Suprapubic skin (tissue), 4 donors: ENCODE results near the gene ZNF724. TPM values are rescaled to one million over a fixed set of nuclear protein-coding genes. Genes with fewer than 3 reads are reported as not detected.
"Not testable (repeated sequence)": the region's sequence is repeated elsewhere in the genome, so short reads cannot be mapped to it uniquely, and the experiment has no call there.

Experiments used
- DNase-seq, 2 donors: peaks; one replicate each; pipeline ENCODE4 v3.0.0-alpha.2; 2019; ENCODE audit warnings: low spot score in 2 of 2
- H3K27ac ChIP-seq: fragments of 200-600 bp; sonication (generic); one replicate; pipeline ENCODE4 v1.5.1; 2019
- H3K27me3 ChIP-seq: fragments of 200-600 bp; sonication (generic); one replicate; pipeline ENCODE4 v1.5.1; 2019
- H3K36me3 ChIP-seq: fragments of 200-600 bp; sonication (generic); one replicate; pipeline ENCODE4 v1.5.1; 2019
- H3K4me1 ChIP-seq: fragments of 200-600 bp; sonication (generic); one replicate; pipeline ENCODE4 v1.5.1; 2019
- H3K4me3 ChIP-seq: fragments of 200-600 bp; sonication (generic); one replicate; pipeline ENCODE4 v1.5.1; 2019; ENCODE audit warnings: mild to moderate bottlenecking
- H3K9me3 ChIP-seq: fragments of 200-600 bp; sonication (generic); one replicate; pipeline ENCODE4 v1.5.1; 2019
- EP300 ChIP-seq: sonication (generic); formaldehyde crosslinking; IDR thresholded peaks from one replicate; pipeline ENCODE4 v1.6.1; 2017; ENCODE audit warnings: antibody characterized with exemption
- POLR2A ChIP-seq, 2 donors: fragments of 450-650 bp; IDR thresholded peaks; one replicate each; pipeline ENCODE4 v1.6.1; 2017; ENCODE audit warnings: antibody characterized with exemption in 2 of 2, mild to moderate bottlenecking in 2 of 2, moderate library complexity in 2 of 2
- POLR2AphosphoS5 ChIP-seq, 3 donors: sonication (generic); formaldehyde crosslinking; IDR thresholded peaks; one replicate each; pipeline ENCODE4 v1.6.1; 2017; ENCODE audit warnings: antibody characterized with exemption in 3 of 3
- WGBS: methylation state at CpG from one replicate; pipeline ENCODE4 v1.1.5; 2018; 5-methylcytosine and 5-hydroxymethylcytosine counted together
- total RNA-seq, 4 donors: library from RNA; depleted of rRNA; stranded (reverse); fragments of >200 nt; gene quantifications; one replicate each; pipeline ENCODE4 v1.1.0, GENCODE V29; 2016
- TF ChIP-seq, protein P1 (sequence below), 2 donors: fragments of 200-600 bp in 1 of 2; fragments of 450-650 bp in 1 of 2; sonication (generic) in 1 of 2; IDR thresholded peaks; one replicate each; pipeline ENCODE4 v1.5.1; 2016 to 2019; ENCODE audit warnings: antibody characterized with exemption in 2 of 2, mild to moderate bottlenecking in 1 of 2, moderate library complexity in 1 of 2

Gene ZNF724
- total RNA-seq = 1 to 10 TPM; 2.3 to 3.9 (median 3.3) TPM

DNA sequence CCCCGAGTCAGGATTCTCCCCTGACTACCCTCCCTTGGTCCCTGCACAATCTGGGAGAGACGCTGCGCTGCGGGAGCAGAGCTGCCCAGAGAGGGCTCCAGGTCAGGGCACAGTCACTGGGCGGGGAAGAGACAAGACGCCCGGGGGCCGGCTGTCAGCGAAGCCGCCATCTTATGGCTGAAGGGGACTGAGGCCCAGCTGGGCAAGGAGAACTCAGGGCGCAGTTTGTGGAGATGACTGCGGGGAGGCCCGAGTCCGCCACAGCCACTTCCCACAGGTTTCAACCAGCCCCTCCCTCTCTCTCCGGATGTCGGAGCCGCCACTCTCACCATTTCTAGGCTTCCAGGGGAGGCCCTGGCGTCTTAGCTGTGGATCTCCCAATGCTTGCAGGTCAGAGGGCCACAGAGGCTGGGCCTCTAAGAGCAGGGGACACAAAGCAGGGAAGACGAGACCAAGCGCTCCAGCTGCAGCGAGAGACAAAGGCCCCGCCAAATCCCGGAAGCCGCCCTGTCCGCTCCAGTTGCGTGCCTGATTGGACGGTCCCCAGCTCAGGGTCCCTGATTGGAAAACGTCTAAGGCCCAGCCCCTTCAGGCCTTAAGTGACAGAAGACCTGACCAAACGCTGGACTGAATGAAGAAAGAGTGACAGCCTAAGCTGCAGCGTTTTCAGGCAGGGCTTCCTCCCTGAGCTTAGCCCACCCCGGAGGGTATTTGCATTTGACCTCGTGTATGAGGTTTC is at the start of gene ZNF724:
TSS of gene ZNF724 (minus strand) at position 484 of the 739 bp plus-strand sequence. CDS start at position 332, 152 bp downstream.
- TF ChIP-seq POLR2A (IDR thresholded peaks at IDR 0.05) = no peak
- TF ChIP-seq, protein P1, sequence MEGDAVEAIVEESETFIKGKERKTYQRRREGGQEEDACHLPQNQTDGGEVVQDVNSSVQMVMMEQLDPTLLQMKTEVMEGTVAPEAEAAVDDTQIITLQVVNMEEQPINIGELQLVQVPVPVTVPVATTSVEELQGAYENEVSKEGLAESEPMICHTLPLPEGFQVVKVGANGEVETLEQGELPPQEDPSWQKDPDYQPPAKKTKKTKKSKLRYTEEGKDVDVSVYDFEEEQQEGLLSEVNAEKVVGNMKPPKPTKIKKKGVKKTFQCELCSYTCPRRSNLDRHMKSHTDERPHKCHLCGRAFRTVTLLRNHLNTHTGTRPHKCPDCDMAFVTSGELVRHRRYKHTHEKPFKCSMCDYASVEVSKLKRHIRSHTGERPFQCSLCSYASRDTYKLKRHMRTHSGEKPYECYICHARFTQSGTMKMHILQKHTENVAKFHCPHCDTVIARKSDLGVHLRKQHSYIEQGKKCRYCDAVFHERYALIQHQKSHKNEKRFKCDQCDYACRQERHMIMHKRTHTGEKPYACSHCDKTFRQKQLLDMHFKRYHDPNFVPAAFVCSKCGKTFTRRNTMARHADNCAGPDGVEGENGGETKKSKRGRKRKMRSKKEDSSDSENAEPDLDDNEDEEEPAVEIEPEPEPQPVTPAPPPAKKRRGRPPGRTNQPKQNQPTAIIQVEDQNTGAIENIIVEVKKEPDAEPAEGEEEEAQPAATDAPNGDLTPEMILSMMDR (IDR thresholded peaks at IDR 0.05) = no peak
- TF ChIP-seq POLR2AphosphoS5 (IDR thresholded peaks at IDR 0.05) = peak in 1 of 3 donors; percentile 60
- no peak for TF ChIP-seq EP300
- H3K36me3 ChIP-seq = no peaks in the 10 kb centered on the region

DNA sequence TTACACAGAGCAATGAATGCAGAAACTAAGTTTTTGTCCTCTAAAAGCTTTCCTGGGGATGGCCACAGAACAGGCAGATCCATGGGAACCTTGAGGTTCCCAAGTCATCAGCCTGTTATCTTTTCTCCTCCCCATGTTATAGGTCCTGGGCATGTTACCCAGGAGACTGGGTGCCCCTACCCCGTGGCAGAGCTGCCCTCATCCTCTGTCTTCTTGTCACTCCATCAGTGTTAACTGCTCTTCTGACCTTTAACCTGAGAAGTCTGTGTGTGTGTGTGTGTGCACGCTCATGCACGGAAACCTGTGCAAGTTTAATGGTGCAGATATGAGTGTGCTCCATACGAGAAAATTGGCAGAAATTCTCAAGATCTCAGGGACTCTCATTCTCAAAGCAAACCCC is 43.9 kb upstream of the ZNF724 start:
- Histone ChIP-seq H3K4me3 (no peak overlapping the region), H3K4me1 (no peaks in the 10 kb centered on the region), H3K9me3 (no peaks in the 10 kb centered on the region), H3K27me3 (no peaks in the 10 kb centered on the region), H3K36me3 (no peaks in the 10 kb centered on the region), H3K27ac (no peak overlapping the region)
- DNase-seq = no peak
- WGBS = 84% methylated on average over 4 of the region's 4 CpGs
- TF ChIP-seq POLR2AphosphoS5 (IDR thresholded peaks at IDR 0.05) (no peak), EP300 (no peak), POLR2A (IDR thresholded peaks at IDR 0.05) (no peak)
- TF ChIP-seq, protein P1 (IDR thresholded peaks at IDR 0.05) = no peak

More for the DNA sequence above, at the start of gene ZNF724:
- Histone ChIP-seq H3K4me1 (peaks cover 7% of the 10 kb centered on the region), H3K27ac (peak within 1 kb of the TSS; percentile 47), H3K27me3 (no peaks in the 10 kb centered on the region), H3K9me3 (no peaks in the 10 kb centered on the region), H3K4me3 (peak within 1 kb of the TSS; percentile 55)
- WGBS = under 1% methylated on average over 20 of the region's 32 CpGs
- DNase-seq = peak; percentile 94 to 95

DNA sequence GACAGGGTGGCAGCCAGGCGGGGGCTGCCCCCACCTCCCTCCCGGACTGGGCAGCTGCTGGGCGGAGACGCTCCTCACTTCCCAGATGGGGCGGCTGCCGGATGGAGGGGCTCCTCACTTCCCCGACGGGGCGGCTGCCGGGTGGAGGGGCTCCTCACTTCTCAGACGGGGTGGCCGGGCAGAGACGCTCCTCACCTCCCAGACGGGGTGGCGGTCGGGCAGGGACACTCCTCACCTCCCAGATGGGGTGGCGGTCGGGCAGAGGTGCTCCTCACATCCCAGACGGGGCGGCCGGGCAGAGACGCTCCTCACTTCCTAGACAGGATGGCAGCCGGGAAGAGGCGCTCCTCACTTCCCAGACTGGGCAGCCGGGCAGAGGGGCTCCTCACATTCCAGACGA is 39.8 kb upstream of the ZNF724 start:
- DNase-seq, H3K27ac ChIP-seq, H3K9me3 ChIP-seq, H3K27me3 ChIP-seq, H3K4me3 ChIP-seq, H3K36me3 ChIP-seq, H3K4me1 ChIP-seq: not testable (repeated sequence)
- 94% methylated on average over 21 of the region's 26 CpGs for WGBS

DNA sequence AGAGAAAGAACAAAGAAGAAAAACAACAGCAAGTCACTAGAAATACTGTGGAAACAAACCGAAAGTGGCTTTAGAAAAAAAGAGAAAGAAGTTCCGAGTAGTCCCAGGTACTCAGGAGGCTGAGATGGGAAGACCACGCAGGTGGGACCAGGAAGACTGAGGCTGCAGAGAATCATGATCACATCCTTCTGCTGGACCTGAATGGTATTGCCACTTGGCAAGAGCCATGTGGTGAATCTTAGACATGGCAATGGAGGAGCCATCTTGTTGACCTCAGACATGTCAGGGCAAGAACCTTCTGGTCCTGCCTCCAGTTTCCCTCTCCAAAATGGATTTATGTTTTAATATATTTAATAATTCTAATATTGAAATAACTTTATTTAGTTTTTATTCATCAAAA is 37.4 kb upstream of the ZNF724 start:
- no peaks in the 10 kb centered on the region for H3K27me3 ChIP-seq
- no peak overlapping the region for H3K27ac ChIP-seq
- TF ChIP-seq POLR2AphosphoS5 (IDR thresholded peaks at IDR 0.05) (no peak), POLR2A (IDR thresholded peaks at IDR 0.05) (no peak), EP300 (no peak)
- TF ChIP-seq, protein P1 (IDR thresholded peaks at IDR 0.05) = no peak
- H3K9me3 ChIP-seq = no peaks in the 10 kb centered on the region
- no peaks in the 10 kb centered on the region for H3K4me1 ChIP-seq
- no peak overlapping the region for H3K4me3 ChIP-seq
- no peaks in the 10 kb centered on the region for H3K36me3 ChIP-seq
- no peak for DNase-seq
- WGBS = 89% methylated on average over 3 of the region's 3 CpGs

DNA sequence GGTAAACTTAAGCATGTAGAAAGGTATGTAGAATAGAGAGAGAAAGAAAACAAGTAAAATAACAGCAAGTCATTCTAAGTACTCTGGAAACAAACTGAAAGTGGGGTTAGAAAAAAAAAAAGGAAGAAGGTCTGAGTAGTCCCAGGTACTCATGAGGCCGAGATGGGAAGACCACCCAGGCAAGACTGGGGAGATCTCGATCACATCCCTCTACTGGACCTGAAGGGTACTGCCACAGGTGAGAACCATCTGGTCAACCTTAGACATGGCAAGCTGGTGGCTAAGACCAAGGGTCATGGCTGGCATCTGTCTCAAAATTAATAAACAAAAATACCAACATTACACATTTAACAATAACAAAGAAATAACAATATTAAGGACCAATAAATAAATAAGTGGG is 36.3 kb upstream of the ZNF724 start:
- 77% methylated on average over 2 of the region's 2 CpGs for WGBS

More for the DNA sequence above, 36.3 kb upstream of the ZNF724 start:
- no peak for DNase-seq
- no peak overlapping the region for H3K27ac ChIP-seq
- no peaks in the 10 kb centered on the region for H3K9me3 ChIP-seq
- TF ChIP-seq POLR2AphosphoS5 (IDR thresholded peaks at IDR 0.05) = no peak
- TF ChIP-seq, protein P1 (IDR thresholded peaks at IDR 0.05) = no peak
- TF ChIP-seq EP300 = no peak
- TF ChIP-seq POLR2A (IDR thresholded peaks at IDR 0.05) = no peak
- no peak overlapping the region for H3K4me3 ChIP-seq
- no peaks in the 10 kb centered on the region for H3K36me3 ChIP-seq
- no peaks in the 10 kb centered on the region for H3K27me3 ChIP-seq
- no peaks in the 10 kb centered on the region for H3K4me1 ChIP-seq
